Activated T-cell treated with anti-CD3 and anti-CD28 coated beads, Interleukin-2, amount 50 U/mL, for 4 hours (primary cell): Measurements from ENCODE around the gene ZNF275. TPM values are rescaled to one million over a fixed set of nuclear protein-coding genes. Genes with fewer than 3 reads are reported as not detected.

Source experiments
- ATAC-seq, 2 donors: fragments of 200-7000 bp; cut with Tn5 transposase; one replicate each; pipeline ENCODE4 v1.10.0; 2021
- DNase-seq: peaks from one replicate; pipeline ENCODE4 v3.0.0-alpha.2; 2020
- H3K27me3 Mint-ChIP-seq: one replicate; pipeline ENCODE4 v1.8.0; 2021; ENCODE audit warnings: low read depth, mixed read lengths
- H3K36me3 Mint-ChIP-seq: one replicate; pipeline ENCODE4 v1.8.0; 2022; ENCODE audit warnings: mixed read lengths; ENCODE audit not compliant: insufficient read depth
- H3K4me1 Mint-ChIP-seq: one replicate; pipeline ENCODE4 v1.8.0; 2021; ENCODE audit warnings: low read depth, mixed read lengths
- H3K4me3 Mint-ChIP-seq: one replicate; pipeline ENCODE4 v1.8.0; 2021; ENCODE audit warnings: mild to moderate bottlenecking, moderate library complexity, mixed read lengths
- H3K9me3 Mint-ChIP-seq: one replicate; pipeline ENCODE4 v1.8.0; 2021; ENCODE audit warnings: mixed read lengths
- total RNA-seq, 3 donors: library from RNA; stranded (reverse); gene quantifications; one replicate each; pipeline ENCODE4 v1.2.1, GENCODE V29; 2021

The ZNF275 gene
- total RNA-seq, 3 donors from 2014 or later: 12.1 to 13.8 (median 12.7) TPM

DNA sequence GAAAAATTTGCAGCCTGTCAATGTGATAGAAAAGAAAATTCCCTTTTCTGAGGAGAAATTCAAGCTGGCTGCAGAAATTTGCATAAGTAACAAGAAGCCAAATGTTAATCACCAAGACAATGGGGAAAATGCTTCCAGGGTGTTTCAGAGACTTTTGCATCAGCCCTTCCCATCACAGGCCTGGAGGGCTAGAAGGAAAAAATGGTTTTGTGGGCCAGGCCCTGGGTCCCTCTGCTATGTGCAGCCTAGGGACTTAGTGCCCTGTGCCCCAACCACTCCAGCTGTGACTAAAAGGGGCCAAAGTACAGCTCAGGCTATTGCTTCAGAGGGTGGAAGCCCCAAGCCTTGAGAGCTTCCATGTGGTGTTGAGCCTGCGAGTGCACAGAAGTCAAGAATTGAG is 23.9 kb downstream of the ZNF275 start:
- DNase-seq (no peak), ATAC-seq (no peak)
- H3K9me3 Mint-ChIP-seq: no peaks in the 10 kb centered on the region
- no peaks in the 10 kb centered on the region for H3K27me3 Mint-ChIP-seq
- no peaks in the 10 kb centered on the region for H3K36me3 Mint-ChIP-seq
- H3K4me3 Mint-ChIP-seq: no peak overlapping the region
- no peaks in the 10 kb centered on the region for H3K4me1 Mint-ChIP-seq

DNA sequence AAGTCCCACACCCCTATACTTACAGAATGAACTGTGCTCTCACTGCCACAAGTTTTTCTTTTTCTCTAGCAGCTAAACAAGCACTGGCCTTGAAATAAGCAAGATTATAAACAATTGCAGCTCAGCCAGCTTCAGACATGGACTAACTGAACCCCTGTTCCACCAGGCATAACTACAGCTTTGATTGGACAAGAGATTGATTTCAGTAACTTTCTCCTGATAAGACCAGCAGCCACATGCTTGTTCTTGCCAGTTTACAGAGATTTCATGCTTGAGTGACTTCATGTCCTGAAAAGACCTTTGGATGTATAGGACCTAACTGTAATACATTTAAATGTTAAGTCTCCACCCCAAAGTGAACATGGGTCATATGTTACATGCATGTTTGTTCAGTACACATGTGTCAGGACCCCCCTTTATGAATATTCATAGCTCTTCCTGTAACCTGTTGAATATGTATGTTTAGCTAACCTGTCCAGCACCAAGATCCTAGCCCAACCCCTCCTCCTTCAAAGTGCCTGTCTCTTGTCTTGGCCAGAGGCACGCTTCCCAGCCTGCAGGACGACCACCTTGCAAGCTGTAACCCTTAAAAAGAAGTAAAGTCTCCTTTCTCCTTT is 27.9 kb downstream of the ZNF275 start:
- ATAC-seq (no peak), DNase-seq (no peak)
- Mint-ChIP-seq H3K4me3 (no peak overlapping the region), H3K4me1 (no peaks in the 10 kb centered on the region), H3K36me3 (no peaks in the 10 kb centered on the region), H3K9me3 (no peaks in the 10 kb centered on the region), H3K27me3 (no peaks in the 10 kb centered on the region)

DNA sequence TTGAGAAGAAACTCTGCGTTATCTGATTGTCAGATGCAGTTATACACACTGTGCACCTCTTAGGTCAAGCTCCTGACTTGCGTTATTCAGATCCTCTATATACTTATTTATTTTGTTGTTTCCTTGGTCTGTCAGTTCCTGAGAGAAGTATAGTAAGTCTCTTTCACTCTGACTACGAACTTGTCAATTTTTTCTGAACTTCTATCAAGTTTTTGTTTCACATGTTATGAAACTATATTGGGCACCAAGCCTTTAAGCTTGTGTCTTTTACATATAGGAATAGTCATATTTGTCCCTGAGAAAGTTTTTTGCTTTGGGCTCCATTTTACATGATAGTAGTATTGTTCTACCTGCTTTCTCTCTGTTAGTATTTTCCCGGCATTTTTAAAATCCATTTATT is 31.7 kb downstream of the ZNF275 start:
- no peaks in the 10 kb centered on the region for H3K27me3 Mint-ChIP-seq
- H3K36me3 Mint-ChIP-seq: no peaks in the 10 kb centered on the region
- DNase-seq (no peak), ATAC-seq (no peak)
- H3K4me3 Mint-ChIP-seq: no peak overlapping the region
- H3K4me1 Mint-ChIP-seq: peaks cover 2% of the 10 kb centered on the region
- H3K9me3 Mint-ChIP-seq: no peaks in the 10 kb centered on the region

DNA sequence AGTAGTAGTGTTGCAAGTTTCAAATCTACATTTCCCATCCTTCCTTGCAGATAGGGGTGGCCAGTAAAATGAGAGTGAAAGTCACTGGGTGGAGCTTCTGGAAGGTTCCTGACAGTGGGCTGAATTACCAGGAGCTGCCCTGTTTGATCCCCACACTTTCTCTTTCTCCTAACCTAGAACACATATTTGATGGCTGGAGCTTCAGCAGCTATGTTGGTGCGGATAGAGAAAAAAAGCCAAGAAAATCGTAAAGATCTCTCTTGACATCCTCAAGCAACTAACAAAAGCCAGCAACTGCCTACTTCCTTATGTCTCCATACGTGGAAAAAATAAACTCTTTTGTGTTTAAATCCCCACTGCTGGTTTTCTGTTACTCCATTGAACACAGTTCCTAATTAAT is 32.2 kb downstream of the ZNF275 start:
- no peaks in the 10 kb centered on the region for H3K9me3 Mint-ChIP-seq
- ATAC-seq: no peak
- peaks cover 2% of the 10 kb centered on the region for H3K4me1 Mint-ChIP-seq
- H3K4me3 Mint-ChIP-seq: no peak overlapping the region
- no peaks in the 10 kb centered on the region for H3K27me3 Mint-ChIP-seq
- no peaks in the 10 kb centered on the region for H3K36me3 Mint-ChIP-seq
- no peak for DNase-seq

DNA sequence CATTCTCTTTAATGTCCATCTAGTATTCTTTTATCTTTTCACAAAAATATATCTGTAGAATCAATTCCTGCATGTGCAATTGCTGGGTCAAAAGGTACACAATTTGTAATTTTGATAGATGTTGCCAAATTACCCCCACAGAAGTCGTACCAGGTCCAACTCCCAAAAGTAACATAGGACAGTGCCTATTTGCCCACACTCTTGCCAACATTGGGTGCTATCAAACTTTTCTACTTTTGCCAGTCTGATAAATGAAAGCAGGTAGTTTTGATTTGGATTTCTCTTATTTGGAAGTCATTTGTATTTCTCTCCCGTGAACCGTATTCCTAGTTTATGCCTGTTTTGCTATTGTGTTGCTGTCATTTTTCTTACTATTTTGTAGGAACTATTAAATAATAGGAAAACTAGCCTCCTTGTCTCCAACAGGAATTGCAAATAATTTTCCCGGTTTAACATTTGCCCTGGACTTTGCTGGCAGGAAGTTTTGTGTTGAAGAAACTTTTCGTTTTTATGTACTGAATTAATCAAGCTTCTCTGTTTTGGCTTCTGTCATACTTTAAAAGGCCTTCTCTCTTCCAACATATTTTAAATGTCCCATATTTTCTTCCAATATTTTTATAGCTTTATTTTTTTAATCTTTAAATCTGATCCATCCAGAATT is 33.1 kb downstream of the ZNF275 start:
- ATAC-seq: no peak
- H3K4me3 Mint-ChIP-seq: no peak overlapping the region
- H3K4me1 Mint-ChIP-seq: peaks cover 2% of the 10 kb centered on the region
- no peaks in the 10 kb centered on the region for H3K36me3 Mint-ChIP-seq
- peaks cover 3% of the 10 kb centered on the region for H3K27me3 Mint-ChIP-seq
- no peak for DNase-seq
- H3K9me3 Mint-ChIP-seq: no peaks in the 10 kb centered on the region

DNA sequence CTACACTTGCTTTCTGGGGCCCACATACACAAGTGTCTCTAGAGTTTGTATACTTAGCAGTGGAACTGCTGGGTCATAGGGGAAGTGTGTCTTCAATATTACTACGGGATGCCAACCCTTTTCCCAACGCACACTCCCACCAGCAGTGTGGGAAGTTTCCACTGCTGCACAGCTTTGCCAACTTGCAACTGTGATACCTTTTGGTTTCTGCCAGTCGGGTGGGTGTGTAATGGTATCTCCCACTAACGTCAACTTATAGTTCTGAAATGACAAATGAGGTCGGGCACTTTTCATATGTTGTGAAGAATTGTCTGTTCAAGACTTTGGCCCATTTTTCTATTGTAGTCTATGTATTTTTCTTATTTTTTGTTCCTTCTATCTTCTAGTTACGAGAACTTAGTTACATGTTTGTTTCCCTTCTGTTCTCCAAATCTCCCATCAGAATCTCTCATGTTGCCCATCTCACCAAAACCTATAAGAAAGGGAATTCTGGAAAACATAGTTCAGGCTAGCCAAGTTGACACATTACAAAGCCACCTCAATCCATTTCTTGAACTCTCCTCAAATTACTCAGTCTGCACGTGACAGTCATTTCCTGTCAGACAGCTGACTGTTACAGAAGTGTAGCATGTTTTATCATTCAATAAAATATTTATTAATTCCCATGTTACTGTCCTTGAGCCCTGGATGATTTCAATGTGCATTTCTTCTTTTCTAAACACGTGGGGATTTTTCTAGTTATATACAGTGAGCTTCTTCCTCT is 36.5 kb downstream of the ZNF275 start:
- Mint-ChIP-seq H3K4me3 (no peak overlapping the region), H3K36me3 (no peaks in the 10 kb centered on the region), H3K4me1 (peaks cover 2% of the 10 kb centered on the region), H3K9me3 (no peaks in the 10 kb centered on the region), H3K27me3 (peaks cover 3% of the 10 kb centered on the region)
- DNase-seq (no peak), ATAC-seq (no peak)

DNA sequence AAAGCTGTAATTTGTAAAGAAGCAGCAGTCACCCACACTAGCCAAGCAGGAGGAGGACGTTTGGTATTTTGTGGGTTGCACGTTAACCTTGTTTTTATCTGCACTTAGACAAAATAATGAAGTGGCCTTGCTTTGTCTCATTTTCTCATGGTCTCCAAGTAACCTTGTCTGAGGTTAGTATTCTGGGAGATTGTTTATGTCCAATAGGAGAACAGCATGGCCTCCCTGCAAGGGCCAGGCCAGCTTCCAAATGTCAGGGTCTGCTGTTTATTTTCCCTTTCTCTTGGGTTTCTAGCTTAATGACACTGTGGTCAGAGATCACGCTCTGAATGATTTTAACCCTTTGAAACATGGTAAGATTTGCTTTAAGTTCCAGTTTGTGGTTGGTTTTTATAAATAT is 37.3 kb downstream of the ZNF275 start:
- peaks cover 2% of the 10 kb centered on the region for H3K4me1 Mint-ChIP-seq
- no peaks in the 10 kb centered on the region for H3K9me3 Mint-ChIP-seq
- no peak for ATAC-seq
- no peak overlapping the region for H3K4me3 Mint-ChIP-seq
- peaks cover 3% of the 10 kb centered on the region for H3K27me3 Mint-ChIP-seq
- H3K36me3 Mint-ChIP-seq: no peaks in the 10 kb centered on the region
- no peak for DNase-seq

DNA sequence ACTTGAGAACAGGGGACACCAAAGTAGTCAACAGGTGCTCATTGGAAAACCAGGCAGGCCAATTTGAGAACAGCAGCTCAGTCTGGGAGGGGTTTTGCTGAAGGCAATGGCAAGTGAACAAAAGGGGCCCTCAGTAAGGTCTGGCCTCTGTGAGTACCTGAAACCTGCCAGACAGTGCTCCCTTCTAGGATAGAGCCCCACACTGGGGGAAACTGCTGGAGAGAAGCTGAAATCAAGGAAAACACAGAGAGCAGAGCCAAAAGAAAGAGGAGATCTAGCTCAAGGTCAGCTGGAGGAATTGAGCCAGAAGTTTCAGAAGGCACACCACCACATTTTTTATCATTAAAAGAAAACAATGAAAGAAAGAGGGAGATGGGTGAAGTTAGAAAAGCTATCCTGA is 39.0 kb downstream of the ZNF275 start:
- ATAC-seq: no peak

DNA sequence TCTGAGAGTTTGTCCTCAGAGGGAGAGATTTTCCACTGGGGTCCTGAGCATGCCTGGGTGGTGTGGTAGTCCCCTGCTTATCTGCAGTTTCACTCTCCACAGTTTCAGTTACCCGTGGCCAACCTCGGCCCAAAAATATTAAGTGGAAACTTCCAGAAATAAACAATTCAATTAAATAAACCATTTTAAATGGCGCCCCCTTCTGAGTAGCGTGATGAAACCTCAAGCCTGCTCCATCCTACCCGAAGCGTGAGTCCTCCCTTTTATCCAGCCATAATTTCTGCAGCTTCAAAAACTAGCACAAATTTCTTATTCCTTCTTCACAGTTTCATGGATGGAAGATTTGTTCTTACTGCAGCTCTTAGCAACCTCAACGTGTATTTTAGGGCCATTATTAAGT is 40.5 kb downstream of the ZNF275 start:
- Mint-ChIP-seq H3K36me3 (no peaks in the 10 kb centered on the region), H3K27me3 (peaks cover 3% of the 10 kb centered on the region), H3K9me3 (no peaks in the 10 kb centered on the region), H3K4me1 (peaks cover 2% of the 10 kb centered on the region), H3K4me3 (no peak overlapping the region)
- ATAC-seq: no peak
- no peak for DNase-seq

More for the DNA sequence above, 39.0 kb downstream of the ZNF275 start:
- H3K4me3 Mint-ChIP-seq: no peak overlapping the region
- H3K4me1 Mint-ChIP-seq: peaks cover 2% of the 10 kb centered on the region
- H3K27me3 Mint-ChIP-seq: peaks cover 3% of the 10 kb centered on the region
- H3K9me3 Mint-ChIP-seq: no peaks in the 10 kb centered on the region
- no peaks in the 10 kb centered on the region for H3K36me3 Mint-ChIP-seq
- no peak for DNase-seq

DNA sequence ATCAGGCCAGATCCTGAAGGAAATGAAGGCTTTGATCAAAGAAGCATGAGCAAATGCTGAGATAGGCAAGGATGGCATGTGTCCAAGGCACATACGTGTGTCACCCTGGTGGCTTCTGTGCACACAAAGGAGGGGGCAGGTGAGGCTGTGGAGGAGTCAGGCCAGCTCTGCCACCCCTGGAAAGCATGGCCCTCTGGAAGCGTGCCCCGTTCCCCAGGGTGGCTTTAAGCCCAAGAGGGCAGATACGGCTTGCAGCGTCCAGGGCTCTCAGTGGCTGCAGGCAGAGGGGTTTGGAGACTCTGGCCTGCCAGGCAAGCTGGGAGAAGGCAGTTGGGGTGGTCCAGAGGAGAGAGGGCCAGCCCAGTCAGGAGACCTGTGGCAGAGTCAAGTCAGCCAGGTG is 41.6 kb downstream of the ZNF275 start:
- no peak for DNase-seq
- peaks cover 3% of the 10 kb centered on the region for H3K27me3 Mint-ChIP-seq
- no peaks in the 10 kb centered on the region for H3K36me3 Mint-ChIP-seq
- H3K4me1 Mint-ChIP-seq: peaks cover 1% of the 10 kb centered on the region
- H3K4me3 Mint-ChIP-seq: no peak overlapping the region
- ATAC-seq: no peak
- no peaks in the 10 kb centered on the region for H3K9me3 Mint-ChIP-seq

DNA sequence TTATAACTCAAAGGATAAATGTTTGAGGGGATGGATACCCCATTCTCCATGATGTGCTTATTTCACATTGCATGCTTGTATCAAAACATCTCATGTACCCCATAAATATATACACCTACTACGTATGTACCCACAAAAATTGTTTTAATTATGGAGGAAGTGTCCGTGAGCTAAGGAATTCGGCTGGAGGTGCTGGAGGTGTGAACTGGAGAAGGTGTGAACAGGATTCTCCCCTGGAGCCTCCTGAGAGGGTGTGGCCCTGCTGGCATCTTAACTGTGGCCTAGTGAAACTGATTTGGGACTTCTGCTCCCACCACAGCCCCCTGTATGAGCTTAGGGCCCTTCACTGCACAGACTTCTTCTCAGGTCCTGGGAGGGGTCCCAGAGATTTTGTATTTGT is 43.8 kb downstream of the ZNF275 start:
- ATAC-seq: no peak
- no peak for DNase-seq
- Mint-ChIP-seq H3K9me3 (no peaks in the 10 kb centered on the region), H3K27me3 (no peaks in the 10 kb centered on the region), H3K4me3 (no peak overlapping the region), H3K36me3 (no peaks in the 10 kb centered on the region), H3K4me1 (no peaks in the 10 kb centered on the region)

DNA sequence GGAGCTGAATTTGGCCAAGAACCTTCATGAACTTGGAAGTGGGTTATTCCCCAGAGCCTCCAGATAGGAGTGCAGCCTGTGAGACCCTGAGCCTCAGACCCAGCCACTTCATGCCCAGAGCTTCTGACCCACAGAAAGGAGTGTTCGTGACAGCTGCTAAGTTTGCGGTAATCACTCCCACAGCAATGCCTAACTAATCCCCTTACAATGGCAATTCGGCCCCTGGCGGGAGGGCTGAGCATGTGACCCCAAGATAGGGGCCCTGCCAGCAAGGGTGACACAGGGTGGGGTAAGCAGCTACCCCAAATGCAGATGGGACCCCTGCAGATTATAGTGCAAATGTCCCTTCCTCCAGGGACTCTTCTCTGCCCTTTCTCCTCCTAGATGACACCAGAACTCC is 44.7 kb downstream of the ZNF275 start:
- no peaks in the 10 kb centered on the region for H3K9me3 Mint-ChIP-seq
- H3K4me1 Mint-ChIP-seq: no peaks in the 10 kb centered on the region
- no peaks in the 10 kb centered on the region for H3K27me3 Mint-ChIP-seq
- DNase-seq (no peak), ATAC-seq (no peak)
- no peak overlapping the region for H3K4me3 Mint-ChIP-seq
- no peaks in the 10 kb centered on the region for H3K36me3 Mint-ChIP-seq

DNA sequence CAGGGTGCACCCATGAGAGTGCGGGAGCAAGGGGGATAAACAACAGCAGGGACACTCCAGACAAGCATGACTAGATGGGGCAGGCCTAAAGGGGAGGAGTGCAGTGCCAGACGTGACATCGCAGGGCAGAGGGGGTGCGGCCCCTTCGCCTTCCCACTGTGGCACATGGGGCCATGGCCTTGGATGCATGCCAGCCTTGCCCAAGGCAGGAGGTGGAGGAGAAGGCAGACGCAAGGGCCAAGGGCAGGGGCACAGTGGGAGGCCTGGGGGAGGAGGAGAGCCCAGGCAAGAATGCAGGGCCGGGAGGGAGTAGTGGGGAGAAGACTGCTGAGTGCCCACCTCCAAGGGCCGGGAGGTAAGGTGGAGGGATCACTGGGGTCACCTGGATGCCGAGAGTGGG is 45.6 kb downstream of the ZNF275 start:
- H3K36me3 Mint-ChIP-seq: no peaks in the 10 kb centered on the region
- no peak for DNase-seq
- no peaks in the 10 kb centered on the region for H3K4me1 Mint-ChIP-seq
- no peak overlapping the region for H3K4me3 Mint-ChIP-seq
- no peaks in the 10 kb centered on the region for H3K27me3 Mint-ChIP-seq
- H3K9me3 Mint-ChIP-seq: no peaks in the 10 kb centered on the region
- ATAC-seq: no peak

DNA sequence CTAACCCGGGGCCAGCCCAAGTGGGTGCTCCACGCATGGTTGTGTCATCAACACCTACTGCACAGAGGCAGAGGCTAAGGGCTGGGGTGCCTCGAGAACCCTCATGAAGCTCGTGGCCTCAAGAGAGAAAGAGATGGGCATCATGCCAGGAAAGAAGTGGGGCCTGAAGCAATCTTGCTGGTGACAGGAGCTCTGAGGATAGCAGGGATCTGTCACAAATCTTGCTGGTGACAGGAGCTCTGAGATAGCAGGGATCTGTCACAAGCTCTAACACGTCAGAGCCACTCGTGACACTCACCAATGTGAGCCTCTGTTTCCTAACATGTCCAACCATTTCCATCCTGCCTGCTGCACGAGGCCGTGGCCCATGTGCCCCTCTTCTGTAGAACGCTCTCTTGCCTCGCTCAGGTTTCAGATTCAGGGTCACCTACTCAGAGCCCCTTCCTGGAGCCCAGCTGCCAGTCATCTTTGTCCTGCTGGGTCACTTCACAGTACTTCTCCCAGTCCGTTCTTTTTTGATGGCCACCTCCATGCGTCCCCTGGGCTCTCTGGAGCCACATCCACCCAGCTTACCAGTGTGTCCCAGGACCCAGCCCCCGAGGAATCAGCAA is 46.1 kb downstream of the ZNF275 start:
- Mint-ChIP-seq H3K36me3 (no peaks in the 10 kb centered on the region), H3K4me3 (no peak overlapping the region), H3K4me1 (no peaks in the 10 kb centered on the region), H3K27me3 (no peaks in the 10 kb centered on the region), H3K9me3 (no peaks in the 10 kb centered on the region)
- DNase-seq (no peak), ATAC-seq (no peak)

DNA sequence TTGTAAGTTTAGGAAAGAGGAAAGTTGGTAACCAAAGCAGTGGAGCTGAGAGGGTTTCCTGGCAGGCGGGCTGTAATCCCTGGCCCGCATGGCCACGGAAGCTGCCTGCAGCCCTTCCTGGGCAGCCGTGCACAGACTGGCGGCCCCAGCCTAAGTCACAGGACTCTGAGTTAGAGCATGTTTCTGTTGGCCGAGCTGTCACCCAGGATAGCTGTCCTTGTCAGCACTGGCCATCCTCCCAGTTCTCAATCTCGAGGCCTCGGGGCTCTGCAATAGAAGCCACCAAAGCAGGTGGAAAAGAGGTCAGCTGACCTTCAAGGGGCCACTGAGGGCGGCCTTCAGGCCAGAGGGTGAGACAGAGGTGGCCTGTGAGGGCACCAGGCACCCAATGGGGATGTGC is 46.7 kb downstream of the ZNF275 start:
- Mint-ChIP-seq H3K27me3 (no peaks in the 10 kb centered on the region), H3K4me1 (no peaks in the 10 kb centered on the region), H3K4me3 (no peak overlapping the region), H3K9me3 (no peaks in the 10 kb centered on the region), H3K36me3 (no peaks in the 10 kb centered on the region)
- DNase-seq (no peak), ATAC-seq (no peak)
